ENCODE data around the gene TMOD2. TPM values are rescaled to one million over a fixed set of nuclear protein-coding genes. Genes with fewer than 3 reads are reported as not detected.

TMOD2 gene
- total RNA-seq, 1 experiment from 2014 or later = 5.7 TPM

GRCh38 chr15:51856714-51857380 is 105.5 kb downstream of the TMOD2 start:
- intact Hi-C loops (cut with micrococcal nuclease) = no loop called here
- Histone ChIP-seq H3K27ac (ENCODE audit: low read depth, low read length) (no peak overlapping the region), H2AFZ (ENCODE audit: low read depth, low read length, poor library complexity, severe bottlenecking) (no peak overlapping the region), H3K9me3 (ENCODE audit: control insufficient read depth in 1 of 2, insufficient read depth in 1 of 2, low read depth in 1 of 2, low read length in 2 of 2) (no peaks in the 10 kb centered on the region), H3K4me3 (replicated peaks in 1 of 2; ENCODE audit: low read depth in 1 of 2, low read length in 2 of 2) (no peak overlapping the region), H3K4me1 (ENCODE audit: control insufficient read depth in 1 of 2, insufficient read depth in 2 of 2, low read length in 2 of 2) (peaks cover 51% of the 10 kb centered on the region in 2 experiments), H3K9ac (ENCODE audit: low read length) (no peak overlapping the region), H3K27me3 (ENCODE audit: insufficient read depth, low read length) (no peaks in the 10 kb centered on the region), H4K20me1 (ENCODE audit: insufficient read depth) (peaks cover 5% of the 10 kb centered on the region; the same call in 1 of the 2 replicates), H3K4me2 (ENCODE audit: low read length) (no peak overlapping the region), H3K79me2 (ENCODE audit: insufficient read depth, low read length) (peaks cover 98% of the 10 kb centered on the region), H3K9me2 (ENCODE audit: insufficient read depth) (no peaks in the 10 kb centered on the region), H3K36me3 (ENCODE audit: control insufficient read depth in 1 of 2, insufficient read depth in 2 of 2, low read length in 2 of 2) (no peaks in the 10 kb centered on the region)
- ChIA-PET RAD21 (ENCODE audit: low non-redundant PET in 1 of 2, low total read pairs in 2 of 2, uncharacterized antibody in 2 of 2, unreplicated experiment in 2 of 2) (no interaction called here), CTCF (no interaction called here), POLR2A (no interaction called here)
- no peak for ATAC-seq
- TF ChIP-seq POLR2AphosphoS5 (IDR thresholded peaks at IDR 0.05; ENCODE audit: low read depth, low read length) (no peak), ATF3 (IDR thresholded peaks at IDR 0.05) (no peak), EGR1 (IDR thresholded peaks at IDR 0.05; ENCODE audit: low read depth) (no peak), MAX (IDR thresholded peaks at IDR 0.05) (no peak), SP1 (IDR thresholded peaks at IDR 0.05; ENCODE audit: low read depth) (no peak), EZH2phosphoT487 (IDR thresholded peaks at IDR 0.05; ENCODE audit: borderline replicate concordance) (no peak), EZH2 (IDR thresholded peaks at IDR 0.05) (no peak), CEBPB (IDR thresholded peaks at IDR 0.05; ENCODE audit: low read depth) (no peak), POLR2A (IDR thresholded peaks at IDR 0.05; ENCODE audit: borderline replicate concordance, extremely low read depth, insufficient read depth, insufficient read length) (no peak), YY1 (IDR thresholded peaks at IDR 0.05; ENCODE audit: extremely low read depth, insufficient replicate concordance, low read depth, low read length) (no peak), RAD21 (IDR thresholded peaks at IDR 0.05; ENCODE audit: low read depth) (no peak), ELF1 (IDR thresholded peaks at IDR 0.05; ENCODE audit: borderline replicate concordance, low read depth) (no peak), TCF7L2 (IDR thresholded peaks at IDR 0.05; ENCODE audit: borderline replicate concordance, extremely low read depth, insufficient read depth, insufficient read length) (no peak), SRF (IDR thresholded peaks at IDR 0.05; ENCODE audit: low read depth) (no peak), ZFX (IDR thresholded peaks at IDR 0.05) (no peak), JUND (IDR thresholded peaks at IDR 0.05) (no peak), REST (IDR thresholded peaks at IDR 0.05; ENCODE audit: low read depth) (no peak), CTCF (IDR thresholded peaks at IDR 0.05 in 2 of 3, conservative IDR thresholded peaks at IDR 0.05 in 1 of 3; ENCODE audit: borderline replicate concordance in 1 of 3, insufficient read depth in 1 of 3, low read depth in 2 of 3, low read length in 2 of 3) (no peak), FOSL1 (IDR thresholded peaks at IDR 0.05; ENCODE audit: low read depth) (no peak)
- TF ChIP-seq, protein P1, sequence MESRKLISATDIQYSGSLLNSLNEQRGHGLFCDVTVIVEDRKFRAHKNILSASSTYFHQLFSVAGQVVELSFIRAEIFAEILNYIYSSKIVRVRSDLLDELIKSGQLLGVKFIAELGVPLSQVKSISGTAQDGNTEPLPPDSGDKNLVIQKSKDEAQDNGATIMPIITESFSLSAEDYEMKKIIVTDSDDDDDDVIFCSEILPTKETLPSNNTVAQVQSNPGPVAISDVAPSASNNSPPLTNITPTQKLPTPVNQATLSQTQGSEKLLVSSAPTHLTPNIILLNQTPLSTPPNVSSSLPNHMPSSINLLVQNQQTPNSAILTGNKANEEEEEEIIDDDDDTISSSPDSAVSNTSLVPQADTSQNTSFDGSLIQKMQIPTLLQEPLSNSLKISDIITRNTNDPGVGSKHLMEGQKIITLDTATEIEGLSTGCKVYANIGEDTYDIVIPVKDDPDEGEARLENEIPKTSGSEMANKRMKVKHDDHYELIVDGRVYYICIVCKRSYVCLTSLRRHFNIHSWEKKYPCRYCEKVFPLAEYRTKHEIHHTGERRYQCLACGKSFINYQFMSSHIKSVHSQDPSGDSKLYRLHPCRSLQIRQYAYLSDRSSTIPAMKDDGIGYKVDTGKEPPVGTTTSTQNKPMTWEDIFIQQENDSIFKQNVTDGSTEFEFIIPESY (IDR thresholded peaks at IDR 0.05; ENCODE audit: extremely low read depth, insufficient replicate concordance, low read length) = no peak
- DNase-seq (ENCODE audit: low read depth, low spot score) = no peak
- BruUV-seq (replicated peaks) = no TSS peak
